Measurements from ENCODE around the gene STK26.

DNA sequence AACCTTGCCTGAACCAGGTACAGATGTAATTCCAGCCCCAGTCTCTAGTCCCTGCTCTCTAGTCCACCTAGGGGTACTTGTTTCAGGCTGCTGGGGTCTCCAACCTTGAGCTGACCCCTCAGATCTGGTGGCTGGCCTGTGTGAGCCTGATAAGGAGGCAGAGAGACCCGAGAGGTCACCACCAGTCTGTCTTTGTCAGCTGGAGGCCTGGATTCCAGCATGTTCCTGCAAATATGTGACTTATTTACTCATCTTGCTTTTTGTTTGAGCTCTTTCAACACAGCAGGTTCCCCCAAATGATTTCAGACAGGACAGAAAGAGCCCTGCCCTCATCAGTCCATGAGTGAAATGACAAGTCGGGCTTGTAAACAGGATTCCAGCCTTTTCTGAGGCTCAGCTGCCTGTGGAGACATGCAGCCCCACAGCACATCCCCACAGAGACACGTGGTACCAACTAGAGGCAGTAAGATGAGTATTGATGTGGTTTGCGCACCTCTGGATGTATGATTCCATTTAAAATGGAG is 37.5 kb upstream of the STK26 start:
- TF ChIP-seq, protein P1, sequence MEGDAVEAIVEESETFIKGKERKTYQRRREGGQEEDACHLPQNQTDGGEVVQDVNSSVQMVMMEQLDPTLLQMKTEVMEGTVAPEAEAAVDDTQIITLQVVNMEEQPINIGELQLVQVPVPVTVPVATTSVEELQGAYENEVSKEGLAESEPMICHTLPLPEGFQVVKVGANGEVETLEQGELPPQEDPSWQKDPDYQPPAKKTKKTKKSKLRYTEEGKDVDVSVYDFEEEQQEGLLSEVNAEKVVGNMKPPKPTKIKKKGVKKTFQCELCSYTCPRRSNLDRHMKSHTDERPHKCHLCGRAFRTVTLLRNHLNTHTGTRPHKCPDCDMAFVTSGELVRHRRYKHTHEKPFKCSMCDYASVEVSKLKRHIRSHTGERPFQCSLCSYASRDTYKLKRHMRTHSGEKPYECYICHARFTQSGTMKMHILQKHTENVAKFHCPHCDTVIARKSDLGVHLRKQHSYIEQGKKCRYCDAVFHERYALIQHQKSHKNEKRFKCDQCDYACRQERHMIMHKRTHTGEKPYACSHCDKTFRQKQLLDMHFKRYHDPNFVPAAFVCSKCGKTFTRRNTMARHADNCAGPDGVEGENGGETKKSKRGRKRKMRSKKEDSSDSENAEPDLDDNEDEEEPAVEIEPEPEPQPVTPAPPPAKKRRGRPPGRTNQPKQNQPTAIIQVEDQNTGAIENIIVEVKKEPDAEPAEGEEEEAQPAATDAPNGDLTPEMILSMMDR (IDR thresholded peaks at IDR 0.05): no peak
- no peak for TF ChIP-seq POLR2A (IDR thresholded peaks at IDR 0.05)
- TF ChIP-seq POLR2AphosphoS5 (IDR thresholded peaks at IDR 0.05): no peak
